H9 (cell line): ENCODE results near the gene RBBP7. TPM values are rescaled to one million over a fixed set of nuclear protein-coding genes. Genes with fewer than 3 reads are reported as not detected.

ENCODE experiments used
- DNase-seq: peaks from one replicate; pipeline ENCODE4 v3.0.0-alpha.2; 2017
- H2AFZ ChIP-seq: one replicate; pipeline ENCODE4 v1.6.1; 2013; ENCODE audit warnings: mild to moderate bottlenecking, low read length, control low read depth, moderate library complexity
- H2AK5ac ChIP-seq: 2 replicates; pipeline ENCODE4 v1.6.1; 2013; ENCODE audit warnings: low read length, control low read depth, mixed read lengths; ENCODE audit not compliant: insufficient read length
- H2BK120ac ChIP-seq: one replicate; pipeline ENCODE4 v1.6.1; 2013; ENCODE audit warnings: low read depth, mild to moderate bottlenecking, low read length, control low read depth, inconsistent platforms; ENCODE audit not compliant: poor library complexity, severe bottlenecking
- H2BK12ac ChIP-seq: 2 replicates; pipeline ENCODE4 v1.6.1; 2013; ENCODE audit warnings: low read length, control low read depth, mixed read lengths, low read depth; ENCODE audit not compliant: insufficient read length
- H2BK15ac ChIP-seq: 2 replicates; pipeline ENCODE4 v1.6.1; 2013; ENCODE audit warnings: low read depth, low read length, control low read depth
- H2BK20ac ChIP-seq: one replicate; pipeline ENCODE4 v1.6.1; 2013; ENCODE audit warnings: low read depth, mild to moderate bottlenecking, low read length, control low read depth, inconsistent platforms; ENCODE audit not compliant: poor library complexity, severe bottlenecking
- H2BK5ac ChIP-seq: 2 replicates; pipeline ENCODE4 v1.6.1; 2013; ENCODE audit warnings: low read length, control low read depth, mixed read lengths; ENCODE audit not compliant: insufficient read length
- H3K14ac ChIP-seq: 2 replicates; pipeline ENCODE4 v1.6.1; 2013; ENCODE audit warnings: low read length, control low read depth; ENCODE audit not compliant: insufficient read depth
- H3K18ac ChIP-seq: 2 replicates; pipeline ENCODE4 v1.6.1; 2013; ENCODE audit warnings: low read depth, mild to moderate bottlenecking, mixed read lengths, low read length, control low read depth; ENCODE audit not compliant: insufficient read length
- H3K23ac ChIP-seq: 2 replicates; pipeline ENCODE4 v1.6.1; 2013; ENCODE audit warnings: low read length, control low read depth, mixed read lengths, low read depth; ENCODE audit not compliant: insufficient read length
- H3K23me2 ChIP-seq: 2 replicates; pipeline ENCODE4 v1.6.1; 2013; ENCODE audit warnings: low read depth, mild to moderate bottlenecking, mixed read lengths, low read length, control low read depth; ENCODE audit not compliant: insufficient read length, poor library complexity, severe bottlenecking
- H3K27ac ChIP-seq: 2 replicates; pipeline ENCODE4 v1.5.1; 2013; ENCODE audit warnings: low read length, control low read depth, mixed read lengths, low read depth; ENCODE audit not compliant: insufficient read length
- H3K27me3 ChIP-seq: 2 replicates; pipeline ENCODE4 v1.6.1; 2013; ENCODE audit warnings: low read length, control low read depth, inconsistent platforms; ENCODE audit not compliant: insufficient read depth
- H3K4ac ChIP-seq: 2 replicates; pipeline ENCODE4 v1.6.1; 2013; ENCODE audit warnings: low read depth, mild to moderate bottlenecking, control low read depth, inconsistent platforms, low read length, moderate library complexity
- H3K4me1 ChIP-seq: 2 replicates; pipeline ENCODE4 v1.6.1; 2013; ENCODE audit warnings: low read length, control low read depth, inconsistent platforms; ENCODE audit not compliant: insufficient read depth
- H3K4me2 ChIP-seq: 2 replicates; pipeline ENCODE4 v1.6.1; 2013; ENCODE audit warnings: low read length, control low read depth, mixed read lengths; ENCODE audit not compliant: insufficient read length, insufficient read depth
- H3K56ac ChIP-seq: 2 replicates; pipeline ENCODE4 v1.6.1; 2013; ENCODE audit warnings: low read depth, mild to moderate bottlenecking, mixed read lengths, low read length, control low read depth; ENCODE audit not compliant: insufficient read length
- H3K79me1 ChIP-seq: 2 replicates; pipeline ENCODE4 v1.6.1; 2013; ENCODE audit warnings: low read depth, mild to moderate bottlenecking, moderate library complexity, low read length, control low read depth, inconsistent platforms; ENCODE audit not compliant: insufficient read depth, poor library complexity, severe bottlenecking
- H3K79me2 ChIP-seq: 2 replicates; pipeline ENCODE4 v1.6.1; 2013; ENCODE audit warnings: low read length, control low read depth, inconsistent platforms; ENCODE audit not compliant: insufficient read depth
- H3K9ac ChIP-seq: 2 replicates; pipeline ENCODE4 v1.6.1; 2013; ENCODE audit warnings: low read length, control low read depth, mixed read lengths; ENCODE audit not compliant: insufficient read length; ENCODE audit errors: extremely low read depth
- H3K9me3 ChIP-seq: one replicate; pipeline ENCODE4 v1.6.1; 2013; ENCODE audit warnings: low read depth, low read length, inconsistent platforms; ENCODE audit not compliant: control insufficient read depth
- H3T11ph ChIP-seq: one replicate; pipeline ENCODE4 v1.6.1; 2013; ENCODE audit warnings: mild to moderate bottlenecking, low read length, control low read depth, inconsistent platforms
- H4K20me1 ChIP-seq: one replicate; pipeline ENCODE4 v1.6.1; 2013; ENCODE audit not compliant: control insufficient read depth, insufficient read length, insufficient read depth
- H4K5ac ChIP-seq: 2 replicates; pipeline ENCODE4 v1.6.1; 2013; ENCODE audit warnings: low read depth, mild to moderate bottlenecking, mixed read lengths, low read length, control low read depth; ENCODE audit not compliant: insufficient read length
- H4K8ac ChIP-seq: replicated peaks from 2 replicates; pipeline ENCODE4 v1.6.1; 2013; ENCODE audit warnings: low read length, control low read depth, mixed read lengths, low read depth; ENCODE audit not compliant: insufficient read length
- H4K91ac ChIP-seq: 2 replicates; pipeline ENCODE4 v1.6.1; 2013; ENCODE audit warnings: low read depth, mild to moderate bottlenecking, moderate library complexity, mixed read lengths, low read length, control low read depth; ENCODE audit not compliant: insufficient read length
- H3K27ac Mint-ChIP-seq, 3 experiments: 2 replicates in 2 of 3; 3 replicates in 1 of 3; pipeline ENCODE4 v1.8.0; 2020 to 2021; ENCODE audit warnings: mixed read lengths in 3 of 3, mild to moderate bottlenecking in 1 of 3, moderate library complexity in 1 of 3
- H3K27me3 Mint-ChIP-seq: 2 replicates; pipeline ENCODE4 v1.8.0; 2021; ENCODE audit warnings: low read depth, mild to moderate bottlenecking, moderate library complexity, mixed read lengths
- H3K36me3 Mint-ChIP-seq, 3 experiments: 2 replicates in 2 of 3; 3 replicates in 1 of 3; pipeline ENCODE4 v1.8.0; 2020 to 2021; ENCODE audit warnings: low read depth in 3 of 3, mixed read lengths in 3 of 3; ENCODE audit not compliant: insufficient read depth in 1 of 3
- H3K4me1 Mint-ChIP-seq, 2 experiments: 2 replicates each; pipeline ENCODE4 v1.8.0; 2020; ENCODE audit warnings: mixed read lengths in 2 of 2
- H3K4me3 Mint-ChIP-seq, 2 experiments: 2 replicates in 1 of 2; 3 replicates in 1 of 2; pipeline ENCODE4 v1.8.0; 2020 to 2021; ENCODE audit warnings: mild to moderate bottlenecking in 2 of 2, mixed read lengths in 2 of 2, moderate library complexity in 1 of 2
- H3K9me3 Mint-ChIP-seq, 2 experiments: 2 replicates in 1 of 2; 3 replicates in 1 of 2; pipeline ENCODE4 v1.8.0; 2020; ENCODE audit warnings: mild to moderate bottlenecking in 2 of 2, mixed read lengths in 2 of 2, moderate library complexity in 1 of 2
- CTCF ChIP-seq: fragments of 200-600 bp; sonication (generic); conservative IDR thresholded peaks from 3 replicates; pipeline ENCODE4 v1.8.0; 2021; ENCODE audit warnings: antibody characterized with exemption, mild to moderate bottlenecking
- WGBS: extraction: QIAGEN DNeasy Blood & Tissue Kit; methylation state at CpG from one replicate; pipeline ENCODE4 v1.1.7; 2013; ENCODE audit warnings: missing lambda C conversion rate, low lambda C conversion rate, mixed read lengths; ENCODE audit not compliant: insufficient read length; ENCODE audit errors: extremely low coverage; 5-methylcytosine and 5-hydroxymethylcytosine counted together
- total RNA-seq: library from RNA; stranded (reverse); gene quantifications from 2 replicates; pipeline ENCODE4 v1.2.1, GENCODE V29; 2021

RBBP7 gene
- total RNA-seq, 1 experiment from 2014 or later: 249 TPM

GRCh38 chrX:16804923-16805464 lies 65.2 kb downstream of the RBBP7 start:
- no peak overlapping the region for H2BK15ac ChIP-seq
- H3K4me2 ChIP-seq: no peak overlapping the region
- Mint-ChIP-seq H3K4me3 (no peak overlapping the region), H3K9me3 (no peaks in the 10 kb centered on the region), H3K27ac (peak overlapping the region in 2 of 3 experiments; percentile 27 to 53; a peak in 1 of 7 replicates), H3K27me3 (no peaks in the 10 kb centered on the region), H3K36me3 (peaks cover 13 to 41% (median 35%) of the 10 kb centered on the region in 3 experiments), H3K4me1 (peaks cover 20 to 24% of the 10 kb centered on the region in 2 experiments)
- H3K23me2 ChIP-seq: no peaks in the 10 kb centered on the region
- H3K56ac ChIP-seq: no peak overlapping the region
- H3T11ph ChIP-seq: no peak overlapping the region
- WGBS: no CpG with 5 or more reads among the region's 8 CpGs
- no peak overlapping the region for H2BK120ac ChIP-seq
- H3K4me1 ChIP-seq: no peaks in the 10 kb centered on the region; the same call in 1 of the 2 replicates
- H4K20me1 ChIP-seq: no peaks in the 10 kb centered on the region
- no peak overlapping the region for H2BK20ac ChIP-seq
- H3K18ac ChIP-seq: no peak overlapping the region
- H3K27me3 ChIP-seq: no peaks in the 10 kb centered on the region
- no peak overlapping the region for H3K27ac ChIP-seq
- no peak for TF ChIP-seq CTCF
- no peak overlapping the region for H4K91ac ChIP-seq
- H2BK12ac ChIP-seq: no peak overlapping the region
- no peak for DNase-seq
- no peak overlapping the region for H2AK5ac ChIP-seq
- peaks cover 30% of the 10 kb centered on the region; the same call in 1 of the 2 replicates for H3K79me2 ChIP-seq
- H3K79me1 ChIP-seq: peaks cover 12% of the 10 kb centered on the region
- no peak overlapping the region for H4K5ac ChIP-seq
- no peak overlapping the region for H3K4ac ChIP-seq
- no peak overlapping the region for H3K9ac ChIP-seq
- H3K14ac ChIP-seq: no peak overlapping the region
- H2BK5ac ChIP-seq: no peak overlapping the region
- no peak overlapping the region for H2AFZ ChIP-seq
- H4K8ac ChIP-seq: no peak overlapping the region
- H3K9me3 ChIP-seq: no peaks in the 10 kb centered on the region
- H3K23ac ChIP-seq: no peak overlapping the region
